Occipital lobe (tissue), 2 donors: Measurements from ENCODE around the gene TAF4. TPM values are rescaled to one million over a fixed set of nuclear protein-coding genes. Genes with fewer than 3 reads are reported as not detected.
A peak's percentile ranks its signal among the peaks of the same experiment; 100 is the strongest.

Experiments used
- DNase-seq: peaks from one replicate; lab custom pipeline; 2025; lab: John Stamatoyannopoulos, UW
- total RNA-seq: library from RNA; depleted of rRNA; stranded (reverse); fragments of >200 nt; gene quantifications from one replicate; pipeline ENCODE4 v1.2.3, GENCODE V29; 2014

TAF4 gene
- total RNA-seq, 1 donor from 2014 or later = 8.6 TPM

GRCh38 chr20:62044631-62045030 lies 21.1 kb downstream of the TAF4 start:
- no peak for DNase-seq

- DNase-seq = no peak
Measured at GRCh38 chr20:62043131-62043914, 22.4 kb downstream of the TAF4 start.

DNA sequence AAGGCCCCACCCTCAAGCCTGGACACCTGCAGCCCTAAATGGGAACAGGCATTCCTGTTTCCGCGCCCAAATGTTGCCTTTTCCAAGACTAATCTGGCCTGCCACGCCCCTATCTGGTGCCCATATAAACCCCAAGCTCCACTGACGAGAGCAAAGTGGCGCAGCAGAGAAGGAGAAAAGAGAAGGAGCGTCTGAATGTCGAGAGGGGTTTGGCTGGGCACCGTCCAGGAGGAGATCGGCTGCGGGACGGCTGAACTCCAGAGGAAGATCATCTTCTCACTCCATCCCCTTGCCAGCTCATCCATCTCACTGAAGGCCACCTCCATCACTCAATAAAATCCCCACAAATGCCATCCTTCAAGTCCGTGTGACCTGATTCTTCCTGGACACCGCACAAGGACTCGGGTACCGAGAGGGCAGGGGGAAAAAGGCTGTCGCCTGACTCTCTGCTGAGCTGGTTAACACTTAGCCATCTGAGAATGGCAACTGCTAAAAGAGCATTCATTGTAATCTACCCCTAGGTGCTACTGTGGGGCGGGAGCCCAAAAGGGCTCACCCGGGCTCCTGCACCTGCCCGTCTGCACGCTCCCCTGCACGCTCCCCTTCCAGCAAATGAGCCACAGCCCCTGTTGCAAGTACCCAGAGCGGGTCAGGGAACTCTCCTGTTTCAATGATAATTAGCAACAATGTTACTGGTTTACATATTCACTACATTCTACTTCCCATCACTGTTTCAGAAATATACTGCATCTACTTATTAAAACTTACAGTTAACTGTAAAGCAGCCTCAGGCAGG lies 23.5 kb downstream of the TAF4 start:
- DNase-seq = no peak

DNA sequence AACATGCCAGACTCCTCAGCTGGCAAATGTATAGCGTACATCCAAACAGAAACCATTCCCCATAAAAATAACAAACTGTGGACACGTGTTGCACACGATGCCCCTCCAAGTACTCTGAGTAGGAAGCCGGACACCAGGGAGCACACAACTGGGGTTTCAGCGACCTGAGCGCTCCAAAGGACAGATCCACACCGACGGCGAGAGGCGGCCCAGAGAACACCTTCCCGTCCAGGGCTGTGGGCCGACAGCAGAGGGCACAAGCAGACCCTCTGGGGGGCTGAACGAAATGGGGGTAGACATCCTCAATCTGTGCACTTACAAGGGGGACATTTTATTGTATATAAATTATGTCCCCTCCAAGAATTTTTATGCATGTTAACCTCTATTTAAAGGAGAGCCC lies 24.7 kb downstream of the TAF4 start:
- no peak for DNase-seq

- peak; percentile 19 for DNase-seq
Measured at GRCh38 chr20:62040381-62040922, 25.2 kb downstream of the TAF4 start.

DNA sequence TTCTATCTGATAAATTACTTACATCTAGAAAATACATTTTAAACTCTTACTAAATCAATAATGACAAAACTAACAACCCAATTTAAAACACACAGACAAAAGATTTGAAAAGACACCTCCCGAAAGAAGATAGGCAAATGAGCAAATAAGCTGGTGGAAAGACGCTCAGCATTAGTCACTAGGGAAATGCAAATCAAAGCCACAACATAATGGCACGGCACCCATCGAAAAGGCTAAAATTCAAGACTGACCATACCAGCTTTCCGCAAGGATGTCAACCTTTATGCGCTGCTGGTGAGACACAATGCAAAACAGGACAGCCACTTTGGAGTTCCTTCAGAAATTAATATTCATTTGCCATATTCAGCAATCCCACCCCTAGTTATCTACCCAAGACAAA lies 25.9 kb downstream of the TAF4 start:
- no peak for DNase-seq

- no peak for DNase-seq
Measured at GRCh38 chr20:62032609-62033368, 32.9 kb downstream of the TAF4 start.

GRCh38 chr20:62031462-62032092 lies 34.1 kb downstream of the TAF4 start:
- DNase-seq = no peak

DNA sequence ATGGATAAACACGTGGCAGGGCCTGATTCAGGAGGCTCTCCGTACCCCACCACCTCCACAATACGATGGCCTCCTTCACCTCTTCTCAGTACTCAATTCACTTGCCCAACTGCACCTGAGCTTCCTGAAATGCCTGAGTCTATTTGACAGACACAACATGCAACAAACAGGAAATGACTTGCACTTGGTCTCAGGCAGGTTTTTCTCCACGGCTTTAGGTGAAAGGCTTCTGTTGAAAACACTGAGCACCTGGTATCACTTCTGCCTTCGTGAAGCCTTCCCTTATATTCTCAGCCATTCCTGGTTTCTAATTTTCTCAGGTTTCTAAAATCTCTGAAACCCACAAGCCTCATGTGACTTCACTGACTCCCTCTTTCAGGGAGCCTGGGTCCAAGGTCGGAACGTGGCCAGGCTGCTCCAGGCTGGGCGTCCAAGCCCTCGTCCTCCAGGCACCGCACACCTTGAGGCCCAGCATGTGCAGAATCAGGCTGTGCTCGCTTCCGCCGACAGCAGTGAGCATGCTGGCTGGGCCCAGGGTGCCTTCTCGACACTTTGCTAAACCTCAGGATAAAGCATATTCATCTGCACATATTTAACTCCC lies 34.7 kb downstream of the TAF4 start:
- DNase-seq = no peak

DNA sequence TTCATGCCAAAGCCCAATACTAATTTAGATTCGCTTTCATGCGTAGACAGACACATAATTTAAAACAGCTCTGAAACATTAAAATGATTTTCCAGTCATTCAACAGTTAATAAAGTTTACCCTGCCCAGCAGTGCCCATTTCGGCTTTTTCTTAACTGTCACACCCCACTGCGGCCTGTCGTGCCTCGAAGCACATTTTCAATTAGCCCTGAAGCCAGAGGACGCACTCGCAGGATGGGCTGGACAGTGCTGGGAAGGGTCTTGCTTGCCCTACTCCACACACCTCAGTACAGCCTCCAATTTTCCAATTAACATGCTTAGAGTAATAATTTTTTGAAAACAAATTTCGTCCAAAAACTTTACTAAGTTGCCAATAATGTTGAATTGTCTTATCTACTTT lies 35.3 kb downstream of the TAF4 start:
- no peak for DNase-seq

GRCh38 chr20:62029949-62030348 lies 35.7 kb downstream of the TAF4 start:
- DNase-seq = no peak

DNA sequence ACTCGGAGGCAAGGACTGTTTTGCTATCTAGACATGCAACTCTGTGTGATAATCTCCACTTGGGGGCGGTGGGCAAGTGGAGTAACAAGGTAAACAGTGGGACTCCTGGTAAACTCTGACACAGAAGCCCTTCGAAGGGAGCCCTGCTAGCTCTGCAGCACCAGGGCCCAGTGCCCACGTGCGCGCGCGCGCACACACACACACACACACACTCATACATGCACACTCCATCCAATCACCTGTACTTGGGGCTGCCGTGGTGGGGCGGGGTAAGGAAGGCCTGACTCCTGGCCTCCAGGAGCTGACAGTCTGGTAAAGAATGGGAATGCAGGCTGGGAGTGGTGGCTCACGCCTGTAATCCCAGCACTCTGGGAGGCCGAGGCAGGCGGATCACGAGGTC lies 36.4 kb downstream of the TAF4 start:
- DNase-seq = no peak

- no peak for DNase-seq
Measured at GRCh38 chr20:62028384-62028783, 37.3 kb downstream of the TAF4 start.

DNA sequence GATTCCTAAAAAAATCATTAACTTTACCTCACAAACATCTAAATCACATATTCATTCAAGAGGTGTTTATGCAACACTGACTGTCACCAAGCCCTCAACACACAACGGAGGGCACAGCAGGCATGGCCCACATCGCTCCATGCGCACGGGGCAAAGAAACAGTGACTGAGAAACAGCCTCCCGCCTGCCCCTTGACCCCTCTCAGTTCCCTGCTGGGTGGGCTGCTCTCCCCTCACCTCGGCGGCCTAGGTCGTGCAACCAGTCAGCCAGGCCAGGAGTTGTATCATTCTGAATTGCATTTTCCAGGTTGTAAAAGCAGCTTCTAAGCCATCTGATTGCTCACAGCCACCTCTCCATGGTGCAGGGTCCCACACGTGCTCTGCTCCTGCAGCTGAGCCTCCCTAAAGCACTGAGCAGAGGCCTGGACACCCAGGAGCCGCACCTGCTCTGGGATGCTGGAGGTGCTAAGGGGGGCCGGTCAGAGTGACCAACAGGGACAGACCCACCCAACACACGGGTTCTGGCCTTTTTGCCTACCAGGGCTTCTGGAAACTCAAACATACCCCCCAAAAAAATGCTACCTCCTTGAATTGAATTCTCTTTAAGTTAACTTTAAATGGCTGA lies 37.9 kb downstream of the TAF4 start:
- DNase-seq = no peak

GRCh38 chr20:62027116-62027515 lies 38.6 kb downstream of the TAF4 start:
- no peak for DNase-seq

- no peak for DNase-seq
Measured at GRCh38 chr20:62026564-62026856, 39.2 kb downstream of the TAF4 start.

DNA sequence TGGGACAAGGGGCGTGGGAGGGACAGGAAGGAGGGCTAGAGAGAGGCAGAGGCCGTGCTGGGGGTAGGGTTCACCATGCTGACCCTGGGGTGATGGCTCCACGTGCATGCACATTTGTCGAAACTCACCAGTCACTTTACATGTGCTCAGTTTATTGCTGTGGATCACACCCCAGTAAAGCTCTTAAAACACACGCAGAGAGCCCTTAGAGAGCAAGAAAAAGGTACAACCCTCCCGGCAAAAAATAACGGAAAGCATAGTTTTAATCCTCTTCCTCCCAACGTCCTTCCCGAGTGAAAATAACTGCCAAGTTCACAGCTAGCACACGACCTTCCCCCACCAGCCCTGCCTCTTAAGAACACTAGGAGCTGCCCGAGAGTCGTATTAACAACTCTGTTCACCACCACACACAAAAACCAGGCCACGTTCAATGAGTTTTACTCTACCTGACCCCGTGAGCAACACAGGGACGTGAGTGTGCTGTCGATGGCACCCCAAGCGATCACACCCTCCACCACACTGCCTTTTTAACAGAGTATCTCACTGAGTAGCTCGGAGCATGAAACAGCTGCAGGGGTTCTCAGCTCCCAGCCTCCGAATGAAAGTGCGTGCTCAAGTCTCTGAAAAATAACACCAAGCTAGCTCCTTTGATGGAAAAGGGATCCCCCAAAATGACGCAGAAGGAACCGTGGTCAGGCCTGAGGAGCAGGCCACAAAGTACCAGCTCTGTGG lies 39.7 kb downstream of the TAF4 start:
- DNase-seq = no peak

- DNase-seq = no peak
Measured at GRCh38 chr20:62025394-62025793, 40.3 kb downstream of the TAF4 start.

- DNase-seq = no peak
Measured at GRCh38 chr20:62023935-62024334, 41.7 kb downstream of the TAF4 start.

GRCh38 chr20:62022575-62023139 lies 43.0 kb downstream of the TAF4 start:
- DNase-seq = no peak
